HCT116 (cell line): ENCODE measurements around the gene TTLL11.

ENCODE experiments used
- CTCF ChIP-seq, 3 experiments: fragments of 200-600 bp in 1 of 3; sonication (generic) in 1 of 3; IDR thresholded peaks in 2 of 3; conservative IDR thresholded peaks in 1 of 3; 2 replicates each; pipeline ENCODE4 v1.5.1; 2012 to 2017; ENCODE audit warnings: low read depth in 2 of 3, low read length in 2 of 3, antibody characterized with exemption in 1 of 3, borderline replicate concordance in 1 of 3, control low read depth in 1 of 3, mild to moderate bottlenecking in 1 of 3, mixed read lengths in 1 of 3, mixed run types in 1 of 3, moderate library complexity in 1 of 3; ENCODE audit not compliant: insufficient read depth in 1 of 3
- POLR2A ChIP-seq: IDR thresholded peaks from 2 replicates; pipeline ENCODE4 v1.7.0; 2011; ENCODE audit warnings: borderline replicate concordance; ENCODE audit not compliant: insufficient read depth, insufficient read length; ENCODE audit errors: extremely low read depth
- POLR2AphosphoS5 ChIP-seq: IDR thresholded peaks from 2 replicates; pipeline ENCODE4 v1.6.1; 2011; ENCODE audit warnings: mild to moderate bottlenecking, low read depth, low read length, moderate library complexity
- ZBTB33 ChIP-seq: IDR thresholded peaks from 2 replicates; pipeline ENCODE4 v1.6.1; 2011; ENCODE audit warnings: mild to moderate bottlenecking, low read length, moderate library complexity; ENCODE audit not compliant: insufficient replicate concordance; ENCODE audit errors: extremely low read depth
- TF ChIP-seq, protein P1 (sequence below): IDR thresholded peaks from 2 replicates; pipeline ENCODE4 v1.6.1; 2012; ENCODE audit warnings: low read depth

DNA sequence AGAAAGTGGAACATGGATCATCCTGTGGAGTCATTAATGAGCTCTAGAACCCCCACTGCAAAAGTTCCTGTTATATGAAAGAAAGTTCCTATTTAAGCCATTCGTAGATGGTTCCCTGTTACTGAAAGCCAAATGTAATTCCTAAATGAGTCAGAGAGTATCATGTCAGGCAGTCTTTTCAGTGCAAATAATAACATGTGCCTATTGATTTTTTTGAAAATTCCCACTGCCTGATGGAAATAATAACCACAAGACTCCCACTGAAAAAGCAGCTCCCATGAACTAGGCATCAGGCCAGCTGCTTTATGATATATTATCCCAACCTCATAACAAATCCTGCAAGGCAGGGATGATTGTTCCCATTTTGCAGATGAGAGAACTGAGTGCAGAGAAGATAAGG, 224.5 kb downstream of the TTLL11 start:
- TF ChIP-seq POLR2A (no peak), CTCF (IDR thresholded peaks at IDR 0.05 in 2 of 3, conservative IDR thresholded peaks at IDR 0.05 in 1 of 3; ENCODE audit: borderline replicate concordance in 1 of 3, insufficient read depth in 1 of 3, low read depth in 2 of 3, low read length in 2 of 3) (no peak), ZBTB33 (no peak), POLR2AphosphoS5 (no peak)
- TF ChIP-seq, protein P1, sequence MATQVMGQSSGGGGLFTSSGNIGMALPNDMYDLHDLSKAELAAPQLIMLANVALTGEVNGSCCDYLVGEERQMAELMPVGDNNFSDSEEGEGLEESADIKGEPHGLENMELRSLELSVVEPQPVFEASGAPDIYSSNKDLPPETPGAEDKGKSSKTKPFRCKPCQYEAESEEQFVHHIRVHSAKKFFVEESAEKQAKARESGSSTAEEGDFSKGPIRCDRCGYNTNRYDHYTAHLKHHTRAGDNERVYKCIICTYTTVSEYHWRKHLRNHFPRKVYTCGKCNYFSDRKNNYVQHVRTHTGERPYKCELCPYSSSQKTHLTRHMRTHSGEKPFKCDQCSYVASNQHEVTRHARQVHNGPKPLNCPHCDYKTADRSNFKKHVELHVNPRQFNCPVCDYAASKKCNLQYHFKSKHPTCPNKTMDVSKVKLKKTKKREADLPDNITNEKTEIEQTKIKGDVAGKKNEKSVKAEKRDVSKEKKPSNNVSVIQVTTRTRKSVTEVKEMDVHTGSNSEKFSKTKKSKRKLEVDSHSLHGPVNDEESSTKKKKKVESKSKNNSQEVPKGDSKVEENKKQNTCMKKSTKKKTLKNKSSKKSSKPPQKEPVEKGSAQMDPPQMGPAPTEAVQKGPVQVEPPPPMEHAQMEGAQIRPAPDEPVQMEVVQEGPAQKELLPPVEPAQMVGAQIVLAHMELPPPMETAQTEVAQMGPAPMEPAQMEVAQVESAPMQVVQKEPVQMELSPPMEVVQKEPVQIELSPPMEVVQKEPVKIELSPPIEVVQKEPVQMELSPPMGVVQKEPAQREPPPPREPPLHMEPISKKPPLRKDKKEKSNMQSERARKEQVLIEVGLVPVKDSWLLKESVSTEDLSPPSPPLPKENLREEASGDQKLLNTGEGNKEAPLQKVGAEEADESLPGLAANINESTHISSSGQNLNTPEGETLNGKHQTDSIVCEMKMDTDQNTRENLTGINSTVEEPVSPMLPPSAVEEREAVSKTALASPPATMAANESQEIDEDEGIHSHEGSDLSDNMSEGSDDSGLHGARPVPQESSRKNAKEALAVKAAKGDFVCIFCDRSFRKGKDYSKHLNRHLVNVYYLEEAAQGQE = no peak
